Skin epidermis (tissue), 12 donors: ENCODE measurements around the gene FCRLA.

Source experiments
- H3K27ac ChIP-seq, 21 experiments: fragments of 200-600 bp; sonication (generic) in 11 of 21; one replicate each; pipeline ENCODE4 v1.5.0; 2020; ENCODE audit warnings: mild to moderate bottlenecking in 3 of 21, inconsistent platforms in 2 of 21, moderate library complexity in 2 of 21
- H3K4me3 ChIP-seq, 7 experiments: fragments of 200-600 bp; sonication (generic) in 2 of 7; one replicate each; pipeline ENCODE4 v1.5.0; 2020; ENCODE audit warnings: inconsistent platforms in 2 of 7, mild to moderate bottlenecking in 2 of 7, moderate library complexity in 1 of 7

FCRLA gene

GRCh38 chr1:161728376-161729226, 21.6 kb downstream of the FCRLA start:
- Histone ChIP-seq H3K27ac (no peak overlapping the region), H3K4me3 (no peak overlapping the region)

- H3K27ac ChIP-seq = no peak overlapping the region
- no peak overlapping the region for H3K4me3 ChIP-seq
These were observed 23.1 kb downstream of the FCRLA start for GRCh38 chr1:161730050-161730564.

GRCh38 chr1:161731241-161731640, 24.2 kb downstream of the FCRLA start:
- Histone ChIP-seq H3K4me3 (no peak overlapping the region), H3K27ac (no peak overlapping the region)

- Histone ChIP-seq H3K4me3 (no peak overlapping the region), H3K27ac (no peak overlapping the region)
These were observed 25.1 kb downstream of the FCRLA start for GRCh38 chr1:161731981-161732718.

GRCh38 chr1:161733526-161733925, 26.5 kb downstream of the FCRLA start:
- no peak overlapping the region for H3K4me3 ChIP-seq
- H3K27ac ChIP-seq = peak overlapping the region in 7 of 21 experiments; percentile 4 to 76 (median 42)

GRCh38 chr1:161735837-161736236, 28.8 kb downstream of the FCRLA start:
- Histone ChIP-seq H3K4me3 (no peak overlapping the region), H3K27ac (peak overlapping the region in 1 of 21 experiments; percentile 14)

GRCh38 chr1:161736335-161736969, 29.4 kb downstream of the FCRLA start:
- Histone ChIP-seq H3K27ac (peak overlapping the region in 1 of 21 experiments; percentile 14), H3K4me3 (no peak overlapping the region)

GRCh38 chr1:161737625-161738024, 30.6 kb downstream of the FCRLA start:
- no peak overlapping the region for H3K27ac ChIP-seq
- no peak overlapping the region for H3K4me3 ChIP-seq

GRCh38 chr1:161738627-161739287, 31.7 kb downstream of the FCRLA start:
- peak overlapping the region in 10 of 21 experiments; percentile 25 to 82 (median 56) for H3K27ac ChIP-seq
- no peak overlapping the region for H3K4me3 ChIP-seq

- H3K4me3 ChIP-seq = no peak overlapping the region
- H3K27ac ChIP-seq = peak overlapping the region in 9 of 21 experiments; percentile 42 to 82 (median 58)
These were observed 33.0 kb downstream of the FCRLA start for GRCh38 chr1:161739865-161740566.

GRCh38 chr1:161740921-161741320, 33.9 kb downstream of the FCRLA start:
- Histone ChIP-seq H3K4me3 (no peak overlapping the region), H3K27ac (peak overlapping the region in 3 of 21 experiments; percentile 56 to 71 (median 57))

GRCh38 chr1:161743231-161743630, 36.2 kb downstream of the FCRLA start:
- H3K4me3 ChIP-seq = no peak overlapping the region
- no peak overlapping the region for H3K27ac ChIP-seq

- Histone ChIP-seq H3K27ac (no peak overlapping the region), H3K4me3 (no peak overlapping the region)
These were observed 40.8 kb downstream of the FCRLA start for GRCh38 chr1:161747801-161748200.

GRCh38 chr1:161749509-161750407, 42.7 kb downstream of the FCRLA start, which contains the start of gene DUSP12:
Gene DUSP12, plus strand, starts transcription at chr1:161749786. Its CDS starts 16 bp downstream, at chr1:161749802.
- H3K4me3 ChIP-seq = peak within 1 kb of the TSS; percentile 67 to 91 (median 85)
- peak within 1 kb of the TSS; percentile 58 to 95 (median 89) for H3K27ac ChIP-seq

- Histone ChIP-seq H3K4me3 (no peak overlapping the region), H3K27ac (no peak overlapping the region)
These were observed 56.6 kb downstream of the FCRLA start for GRCh38 chr1:161763522-161764098.
